HCEC 1CT (cell line): ENCODE results near the gene ST3GAL2.
"Not testable (repeated sequence)": the region's sequence is repeated elsewhere in the genome, so short reads cannot be mapped to it uniquely, and the experiment has no call there.

Experiments used
- DNase-seq: peaks from one replicate; pipeline ENCODE4 v3.0.0-alpha.2; 2017

The ST3GAL2 gene

DNA sequence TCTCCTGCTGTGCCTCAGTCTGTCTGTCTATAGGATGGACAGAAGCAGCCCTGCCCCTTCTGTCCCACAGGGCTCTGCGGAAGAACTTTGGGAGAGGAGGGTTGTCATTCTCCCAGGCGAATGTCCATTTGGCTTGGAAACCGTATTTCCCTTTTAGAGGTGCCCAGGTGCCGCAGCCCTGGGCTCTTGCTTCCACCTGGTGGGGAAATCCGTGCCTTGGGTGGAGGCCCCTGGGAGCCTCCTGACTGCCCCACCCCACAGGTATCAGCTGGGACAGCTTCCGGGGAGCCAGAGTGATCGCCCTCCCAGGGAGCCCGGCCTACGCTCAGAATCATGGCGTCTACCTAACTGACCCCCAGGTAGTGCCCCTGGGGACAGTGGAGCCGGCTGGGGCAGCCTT lies 28.2 kb upstream of the ST3GAL2 start:
- DNase-seq, result no peak

DNA sequence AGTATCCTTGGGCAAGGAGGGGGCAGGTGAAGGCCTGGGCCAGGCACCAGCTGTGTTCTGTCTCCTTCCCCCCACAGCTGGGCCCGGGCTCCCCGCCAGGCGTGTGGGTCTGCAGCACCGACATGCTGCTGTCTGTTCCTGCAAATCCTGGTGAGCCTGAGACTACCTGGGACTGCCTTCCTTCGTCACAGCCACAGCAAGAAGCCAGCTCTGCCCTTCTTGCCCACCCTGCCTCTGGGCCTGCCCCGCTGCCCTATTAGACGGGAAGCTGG lies 27.8 kb upstream of the ST3GAL2 start:
- DNase-seq, result no peak

DNA sequence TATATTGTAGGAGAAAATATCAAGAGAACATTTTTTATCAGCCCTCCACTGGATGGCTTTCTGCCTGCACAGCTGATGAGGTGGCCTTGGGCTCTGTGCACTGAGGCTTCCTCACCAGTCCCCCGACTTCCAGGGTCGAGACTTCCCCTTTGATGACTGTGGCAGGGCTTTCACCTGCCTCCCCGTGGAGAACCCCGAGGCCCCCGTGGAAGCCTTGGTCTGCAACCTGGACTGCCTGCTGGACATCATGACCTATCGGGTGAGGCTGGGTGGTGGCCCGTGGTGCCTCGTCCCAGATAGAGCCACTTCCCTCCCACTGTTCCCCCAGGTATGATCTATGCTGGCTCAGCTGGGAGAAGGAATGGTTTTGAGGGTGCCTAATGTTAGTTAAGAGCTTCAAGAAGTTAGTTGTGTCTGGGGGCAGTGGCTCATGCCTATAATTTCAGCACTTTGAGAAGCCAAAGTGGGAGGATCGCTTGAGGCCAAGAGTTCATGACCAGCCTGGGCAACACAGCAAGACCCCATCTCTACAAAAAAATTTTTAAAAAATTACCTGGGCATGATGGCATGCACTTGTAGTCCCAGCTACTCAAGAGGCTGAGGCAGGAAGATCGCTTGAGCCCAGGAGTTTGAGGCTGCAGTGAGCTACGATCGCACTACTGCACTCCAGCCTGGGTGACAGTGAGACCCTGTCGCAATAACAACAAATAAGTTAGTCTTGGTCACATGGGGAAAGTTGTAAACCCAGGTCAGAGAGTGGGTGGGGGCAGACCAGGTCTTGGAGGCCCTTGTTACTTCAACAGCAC lies 27.3 kb upstream of the ST3GAL2 start:
- DNase-seq, result no peak

DNA sequence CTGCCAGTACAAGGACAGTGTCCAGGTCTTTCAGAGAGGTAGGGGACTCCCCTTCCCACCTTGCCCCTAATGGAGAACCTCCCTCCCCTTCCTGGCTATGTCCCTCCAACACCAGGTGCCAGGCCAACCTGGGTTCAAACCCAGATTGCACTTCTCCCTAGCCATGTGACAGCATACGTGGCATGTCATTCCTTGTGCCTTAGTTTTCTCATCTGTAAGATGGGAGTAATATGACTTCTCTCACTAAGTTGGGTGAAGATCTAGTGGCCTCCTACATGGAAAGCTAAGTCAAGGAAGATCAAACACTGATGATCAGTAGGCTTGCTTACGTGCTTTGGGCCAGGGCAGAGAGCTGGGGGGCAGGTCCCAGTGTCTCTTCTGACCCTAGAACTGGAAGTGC lies 24.3 kb upstream of the ST3GAL2 start:
- DNase-seq, result no peak

DNA sequence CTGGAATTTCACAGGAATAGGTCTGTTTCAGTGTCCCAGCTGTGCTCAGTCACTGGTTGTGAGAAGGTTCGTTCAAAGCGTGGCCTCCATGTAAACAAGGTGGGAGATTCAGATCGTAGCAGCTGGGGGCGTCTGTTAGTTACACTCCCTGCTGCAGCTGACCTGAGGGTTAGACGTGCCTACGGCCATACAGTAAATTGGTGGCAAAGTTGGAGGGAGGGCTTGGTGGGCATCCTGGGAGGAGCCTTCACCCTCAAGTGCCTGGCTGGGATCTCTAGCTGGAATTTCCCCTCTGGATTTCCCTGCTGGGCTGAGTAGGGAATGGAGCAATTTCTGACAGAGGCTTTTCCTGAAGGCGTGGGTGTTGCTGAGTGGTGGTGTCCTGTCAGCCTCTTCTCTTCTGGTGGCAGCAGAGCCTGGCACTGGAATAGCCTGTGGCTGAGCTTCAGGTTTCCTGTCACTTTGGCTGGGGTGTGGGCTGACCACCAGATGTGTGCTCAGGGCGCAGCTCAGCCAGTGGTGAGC lies 21.9 kb upstream of the ST3GAL2 start:
- no peak for DNase-seq

DNA sequence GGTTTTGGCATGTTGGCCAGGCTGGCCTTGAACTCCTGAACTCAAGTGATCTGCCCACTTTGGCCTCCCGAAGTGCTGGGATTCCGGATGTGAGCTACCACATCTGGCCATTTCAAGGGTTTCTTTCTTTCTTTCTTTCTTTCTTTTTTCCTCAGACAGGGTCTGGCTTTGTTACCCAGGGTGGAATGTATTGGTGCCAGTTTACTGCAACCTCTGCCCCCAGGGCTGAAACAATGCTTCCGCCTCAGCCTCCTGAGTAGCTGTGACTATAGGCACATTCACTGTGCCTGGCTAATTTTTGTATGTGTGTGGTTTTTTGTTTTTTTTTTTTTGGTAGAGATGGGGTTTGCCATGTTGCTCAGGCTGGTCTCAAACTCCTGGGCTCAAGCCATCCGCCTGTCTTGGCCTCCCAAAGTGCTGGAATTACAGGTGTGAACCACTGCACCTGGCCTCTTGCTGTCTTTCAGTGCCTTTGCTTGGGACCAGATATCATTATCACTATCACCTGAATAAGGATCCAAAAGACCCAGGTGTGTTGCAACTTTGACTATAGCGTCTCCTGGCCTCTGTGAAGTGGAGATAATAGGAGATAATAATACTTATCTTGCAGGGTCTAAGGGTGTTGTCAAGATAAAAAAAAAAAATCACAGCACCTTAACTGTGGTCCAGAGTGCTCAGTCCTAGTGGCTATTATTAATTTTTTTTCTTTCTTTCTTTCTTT lies 18.7 kb upstream of the ST3GAL2 start:
- DNase-seq, result no peak

DNA sequence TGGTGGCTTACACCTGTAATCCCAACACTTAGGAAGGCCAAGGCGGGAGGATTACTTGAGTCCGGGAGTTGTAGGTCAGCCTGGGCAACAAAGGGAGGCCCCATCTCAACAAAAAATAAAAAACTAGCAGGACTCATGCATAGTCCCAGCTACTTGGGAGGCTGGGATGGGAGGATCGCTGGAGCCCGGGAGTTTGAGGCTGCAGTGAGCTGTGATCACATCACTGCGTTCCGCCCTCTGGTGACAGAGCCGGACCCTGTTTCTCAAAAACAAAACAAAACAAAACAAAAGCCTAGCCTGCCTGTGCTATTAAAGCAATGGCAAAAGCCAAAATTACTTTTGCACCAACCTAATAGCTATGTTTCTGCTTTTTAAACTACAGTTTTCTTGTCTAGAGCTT lies 17.0 kb upstream of the ST3GAL2 start:
- no peak for DNase-seq

DNA sequence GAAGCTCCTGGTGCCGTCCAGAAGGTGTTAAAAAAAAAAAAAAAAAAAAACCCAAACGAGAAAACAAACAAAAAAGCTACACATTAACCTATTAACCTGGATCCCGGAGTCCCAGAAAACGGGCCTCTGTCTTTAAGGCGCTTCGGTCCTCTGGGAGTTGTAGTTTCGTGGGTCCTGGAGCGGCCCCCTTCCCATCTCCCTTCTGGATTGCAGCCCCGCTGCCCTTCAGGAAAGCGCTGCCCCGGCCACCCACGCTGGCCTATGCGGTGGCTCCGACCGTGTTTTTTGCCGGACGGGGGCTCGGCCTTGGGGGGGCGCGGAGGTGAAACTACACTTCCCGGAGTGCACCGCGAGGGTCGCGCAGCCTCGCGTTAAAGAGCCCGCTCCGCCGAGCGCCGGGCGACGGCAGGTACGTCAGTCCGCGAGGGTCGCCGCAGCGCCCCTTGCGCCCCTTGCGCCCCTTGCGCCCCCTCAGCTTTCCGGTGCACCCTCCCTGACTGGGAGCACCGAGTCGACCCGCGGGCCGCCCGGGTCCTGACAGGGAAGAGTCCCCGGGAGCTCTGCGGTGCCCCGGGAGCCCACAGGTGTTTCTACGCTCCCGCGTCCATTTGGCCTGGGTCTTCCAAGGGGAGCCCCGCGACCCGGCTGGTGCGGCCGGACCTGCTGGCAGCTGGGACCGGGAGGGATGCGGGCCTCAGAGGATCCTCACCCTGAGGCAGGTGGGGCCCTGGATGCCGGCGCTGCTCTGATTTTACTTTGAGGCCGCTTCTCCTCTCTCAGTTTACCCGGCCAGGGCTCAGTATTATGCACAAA lies 15.5 kb upstream of the ST3GAL2 start, which contains the start of gene FCSK:
FCSK (plus strand) TSS at position 374 of the 813 bp plus-strand sequence. CDS start 8,596 bp downstream, outside the sequence.
- DNase-seq, result peak; percentile 76

DNA sequence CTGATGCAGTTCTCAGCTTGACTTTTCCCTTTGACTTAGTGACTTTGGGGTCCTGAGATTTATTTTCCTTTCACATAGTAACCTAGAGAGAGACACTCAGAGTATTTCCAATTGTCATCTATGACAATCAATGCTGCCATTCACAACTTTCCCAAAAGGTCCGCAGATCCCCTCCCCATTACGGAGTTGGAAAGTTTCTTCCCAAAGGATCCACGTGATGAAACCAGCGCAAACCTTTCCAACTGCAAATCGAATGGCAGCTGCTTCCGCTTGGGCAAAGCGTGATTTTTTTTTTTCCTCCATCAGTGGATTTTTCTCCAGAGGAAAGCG lies 15.0 kb upstream of the ST3GAL2 start:
- DNase-seq, result peak; percentile 32

DNA sequence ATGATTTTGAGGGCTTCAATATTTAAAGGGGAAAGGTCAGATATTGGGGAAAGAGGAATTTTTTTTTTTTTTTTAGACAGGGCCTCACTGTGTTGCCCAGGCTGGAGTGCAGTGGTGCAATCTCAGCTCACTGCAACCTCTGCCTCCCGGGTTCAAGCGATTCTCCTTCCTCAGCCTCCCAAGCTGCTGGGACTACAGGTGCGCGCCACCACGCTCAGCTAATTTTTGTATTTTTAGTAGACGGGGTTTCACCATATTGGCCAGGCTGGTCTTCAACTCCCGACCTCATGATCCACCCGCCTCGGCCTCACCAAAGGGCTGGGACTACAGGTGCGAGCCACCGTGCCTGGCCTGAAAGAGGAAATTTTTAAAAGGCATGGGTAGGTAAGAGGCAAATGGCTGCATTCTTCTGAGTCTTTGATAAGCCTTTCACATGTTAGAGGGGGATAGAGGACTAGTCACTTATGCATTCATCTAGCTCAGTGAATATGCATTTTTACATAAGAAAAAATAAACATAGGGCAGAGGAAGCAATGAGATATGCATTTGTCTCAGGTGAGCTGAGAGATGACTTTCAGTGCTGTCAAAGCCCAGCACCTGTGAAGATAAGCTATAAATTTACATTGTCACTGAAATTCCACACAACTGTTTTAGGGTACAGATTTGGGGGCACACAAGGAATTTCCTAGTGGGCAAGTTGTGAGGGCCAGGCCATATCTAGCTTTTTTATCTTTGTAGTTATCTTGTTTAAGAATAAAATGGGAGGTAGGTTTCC lies 14.4 kb upstream of the ST3GAL2 start:
- DNase-seq, result no peak

DNA sequence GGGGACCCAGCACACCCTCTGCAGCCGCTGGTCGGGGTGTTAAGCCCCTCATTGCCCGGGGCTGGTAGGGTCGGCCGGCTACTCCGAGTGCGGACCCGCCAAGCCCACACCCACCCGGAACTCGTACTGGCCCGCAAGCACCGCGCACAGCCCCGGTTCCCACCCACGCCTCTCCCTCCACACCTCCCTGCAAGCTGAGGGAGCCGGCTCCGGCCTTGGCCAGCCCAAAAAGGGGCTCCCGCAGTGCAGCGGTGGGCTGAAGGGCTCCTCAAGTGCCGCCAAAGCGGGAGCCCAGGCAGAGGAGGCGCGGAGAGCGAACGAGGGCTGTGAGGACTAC lies 12.1 kb upstream of the ST3GAL2 start:
- not testable (repeated sequence) for DNase-seq

DNA sequence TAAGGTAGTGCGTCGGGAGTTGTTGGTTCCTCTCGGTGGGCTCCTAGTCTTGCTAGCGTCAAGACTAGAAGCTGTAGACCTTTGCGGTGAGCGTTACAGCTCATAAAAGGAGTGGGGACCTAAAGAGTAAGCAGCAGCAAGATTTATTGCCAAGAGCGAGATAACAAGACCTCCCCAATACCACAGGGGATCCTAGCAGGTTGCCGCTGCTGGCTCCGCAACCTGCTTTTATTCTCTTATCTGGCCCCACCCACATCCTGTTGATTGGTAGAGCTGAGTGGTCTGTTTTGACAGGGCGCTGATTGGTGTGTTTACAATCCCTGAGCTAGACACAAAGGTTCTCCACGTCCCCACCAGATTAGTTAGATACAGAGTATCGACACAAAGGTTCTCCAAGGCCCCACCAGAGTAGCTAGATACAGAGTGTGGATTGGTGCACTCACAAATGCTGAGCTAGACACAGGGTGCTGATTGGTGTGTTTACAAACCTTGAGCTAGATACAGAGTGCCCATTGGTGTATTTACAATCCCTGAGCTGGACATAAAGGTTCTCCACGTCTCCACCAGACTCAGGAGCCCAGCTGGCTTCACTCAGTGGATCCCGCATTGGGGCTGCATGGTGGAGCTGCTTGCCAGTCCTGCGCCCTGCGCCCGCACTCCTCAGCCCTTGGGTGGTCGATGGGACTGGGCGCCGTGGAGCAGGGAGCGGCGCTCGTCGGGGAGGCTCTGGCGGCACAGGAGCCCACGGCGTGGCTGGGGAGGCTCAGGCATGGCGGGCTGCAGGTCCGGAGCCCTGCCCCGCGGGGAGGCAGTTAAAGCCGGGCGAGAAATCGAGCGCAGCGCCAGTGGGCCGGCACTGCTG lies 11.5 kb upstream of the ST3GAL2 start:
- DNase-seq, result not testable (repeated sequence)

DNA sequence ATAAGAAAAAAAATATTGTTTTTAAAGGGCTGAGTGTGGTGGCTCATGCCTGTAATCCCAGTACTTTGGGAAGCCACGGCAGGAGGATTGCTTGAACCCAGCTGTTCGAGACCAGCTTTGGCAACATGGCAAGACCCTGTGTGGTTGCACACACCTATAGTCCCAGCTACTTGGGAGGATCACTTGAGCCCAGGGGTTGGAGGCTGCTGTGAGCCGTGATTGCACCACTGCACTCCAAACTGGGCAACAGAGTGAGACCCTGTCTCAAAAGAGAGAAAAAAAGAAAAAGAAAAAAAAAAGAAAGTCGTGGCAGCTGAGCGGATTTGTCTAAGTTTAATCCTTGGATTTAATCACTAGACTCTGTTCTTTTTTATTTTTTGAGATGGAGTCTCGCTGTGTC lies 9.2 kb upstream of the ST3GAL2 start:
- no peak for DNase-seq

DNA sequence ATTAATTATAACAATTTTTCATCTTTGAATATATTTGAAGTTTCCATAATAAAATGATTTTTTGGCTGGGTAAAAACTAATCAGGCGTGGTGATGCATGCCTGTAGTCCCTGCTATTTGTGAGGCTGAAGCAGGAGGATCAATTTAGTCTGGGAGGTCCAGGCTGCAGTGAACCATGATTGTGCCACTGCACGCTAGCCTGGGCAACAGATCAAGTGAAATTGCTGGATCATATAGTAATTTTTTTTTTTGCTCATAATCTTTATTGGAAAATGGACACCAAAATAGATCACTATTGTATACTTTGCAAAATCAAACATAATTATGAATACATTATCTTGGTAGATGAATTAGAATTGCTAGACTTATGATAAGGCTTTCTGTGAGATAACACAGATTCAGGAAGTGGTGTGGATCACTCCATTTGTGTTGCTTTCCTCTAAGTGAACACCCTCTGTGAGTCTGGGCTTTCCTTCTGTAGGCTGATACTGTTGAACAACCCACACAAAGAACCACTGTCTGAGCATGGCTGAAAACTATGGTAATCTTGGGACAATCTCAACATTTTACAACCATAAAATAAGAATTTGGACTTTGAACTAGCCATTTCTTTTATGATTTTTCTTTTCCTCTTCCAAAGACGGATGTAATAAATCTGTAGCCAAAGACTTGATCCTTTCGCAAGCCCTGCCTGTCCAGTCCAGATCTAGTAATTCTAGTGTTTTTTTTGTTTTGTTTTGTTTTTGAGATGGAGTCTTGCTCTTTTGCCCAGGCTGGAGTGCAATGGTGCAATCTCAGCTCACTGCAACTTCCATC lies 5.6 kb upstream of the ST3GAL2 start:
- DNase-seq, result no peak

DNA sequence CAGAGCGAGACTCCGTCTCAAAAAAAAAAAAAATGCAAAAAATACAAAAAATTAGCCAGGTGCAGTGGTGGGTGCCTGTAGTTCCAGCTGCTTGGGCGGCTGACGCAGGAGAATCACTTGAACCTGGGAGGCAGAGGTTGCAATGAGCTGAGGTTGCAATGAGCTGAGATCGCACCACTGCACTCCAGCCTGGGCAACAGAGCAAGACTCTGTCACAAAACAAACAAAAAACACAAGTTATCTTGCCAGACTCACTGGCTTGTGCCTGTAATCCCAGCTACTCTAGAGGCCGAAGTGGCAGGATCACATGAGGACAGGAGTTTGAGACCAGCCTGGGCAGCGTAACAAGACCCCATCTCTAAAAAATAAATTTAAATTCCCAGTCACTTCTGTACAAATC lies 3.4 kb upstream of the ST3GAL2 start:
- no peak for DNase-seq

DNA sequence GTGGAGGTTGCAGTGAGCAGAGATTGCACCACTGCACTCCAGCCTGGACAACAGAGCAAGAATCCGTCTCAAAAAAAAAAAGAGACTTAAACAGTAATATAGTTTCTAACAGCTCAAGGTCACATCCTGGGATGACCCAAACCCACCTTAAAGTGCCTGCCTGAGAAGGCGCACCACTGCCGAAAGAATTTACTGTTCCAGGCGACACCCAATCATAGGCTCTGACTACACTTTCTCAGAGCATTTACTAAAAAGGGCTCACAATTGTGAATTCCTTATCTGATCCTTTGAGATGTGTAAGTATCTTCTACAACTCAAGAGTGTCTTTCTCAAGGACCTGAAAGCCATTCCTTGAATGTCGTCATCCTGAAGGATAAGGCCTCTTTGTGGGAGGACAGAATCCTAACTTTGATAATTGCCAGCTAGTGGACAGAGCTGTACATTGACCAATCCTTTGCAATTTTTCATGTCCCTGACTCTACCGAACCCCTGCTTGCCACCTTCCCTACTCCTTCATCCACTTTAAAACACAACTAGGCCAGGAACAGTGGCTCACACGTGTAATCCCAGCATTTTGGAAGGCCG lies 2.6 kb upstream of the ST3GAL2 start:
- no peak for DNase-seq

DNA sequence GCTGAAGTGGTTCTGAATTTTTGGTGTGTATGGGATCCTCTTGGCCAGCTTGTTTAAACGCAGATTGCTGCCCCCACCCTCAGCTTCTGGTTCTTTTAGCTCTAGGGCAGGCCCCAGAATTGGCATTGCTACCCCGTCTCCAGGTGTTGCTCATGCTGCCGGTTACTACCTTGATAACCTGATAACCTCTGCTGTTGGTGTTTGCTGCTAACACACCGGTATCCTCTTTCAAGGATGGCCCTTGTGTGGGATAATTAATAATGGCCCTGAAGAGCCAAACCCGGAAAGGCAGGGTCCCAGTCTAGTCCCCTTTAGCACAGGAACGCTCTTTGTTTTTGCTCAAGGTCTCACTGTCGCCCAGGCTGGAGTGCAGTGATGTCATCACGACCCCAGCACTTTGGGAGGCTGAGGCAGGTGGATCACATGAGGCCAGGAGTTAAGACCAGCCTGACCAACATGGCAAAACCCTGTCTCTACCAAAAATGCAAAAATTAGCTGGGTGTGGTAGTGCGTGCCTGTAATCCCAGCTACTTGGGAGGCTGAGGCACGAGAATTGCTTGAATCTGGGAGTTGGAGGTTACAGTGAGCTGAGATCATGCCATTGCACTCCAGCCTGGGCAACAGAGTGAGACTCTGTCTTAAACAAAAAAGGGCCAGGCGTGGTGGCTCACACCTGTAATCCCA lies 1.3 kb upstream of the ST3GAL2 start:
- DNase-seq, result no peak

DNA sequence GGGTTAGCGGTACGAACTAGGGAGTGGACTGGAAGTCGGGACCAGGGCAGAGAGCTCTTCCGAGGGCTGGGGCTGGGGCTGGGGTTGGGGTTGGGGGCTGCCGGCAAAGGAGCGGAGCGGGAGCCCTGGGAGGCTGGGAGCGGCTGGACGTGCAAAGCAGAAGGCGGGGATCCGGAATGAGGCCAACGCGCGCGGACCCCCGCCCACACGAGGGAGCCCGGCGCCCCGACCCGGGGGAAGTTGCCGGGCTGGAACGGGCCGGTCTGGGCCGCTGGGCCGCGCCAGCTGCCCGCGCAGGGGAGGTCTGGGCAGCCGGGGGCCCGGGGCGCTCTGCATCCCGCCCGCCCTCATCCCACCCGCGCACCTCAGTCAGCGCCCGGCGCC lies 323 bp downstream of the ST3GAL2 start:
- no peak for DNase-seq

DNA sequence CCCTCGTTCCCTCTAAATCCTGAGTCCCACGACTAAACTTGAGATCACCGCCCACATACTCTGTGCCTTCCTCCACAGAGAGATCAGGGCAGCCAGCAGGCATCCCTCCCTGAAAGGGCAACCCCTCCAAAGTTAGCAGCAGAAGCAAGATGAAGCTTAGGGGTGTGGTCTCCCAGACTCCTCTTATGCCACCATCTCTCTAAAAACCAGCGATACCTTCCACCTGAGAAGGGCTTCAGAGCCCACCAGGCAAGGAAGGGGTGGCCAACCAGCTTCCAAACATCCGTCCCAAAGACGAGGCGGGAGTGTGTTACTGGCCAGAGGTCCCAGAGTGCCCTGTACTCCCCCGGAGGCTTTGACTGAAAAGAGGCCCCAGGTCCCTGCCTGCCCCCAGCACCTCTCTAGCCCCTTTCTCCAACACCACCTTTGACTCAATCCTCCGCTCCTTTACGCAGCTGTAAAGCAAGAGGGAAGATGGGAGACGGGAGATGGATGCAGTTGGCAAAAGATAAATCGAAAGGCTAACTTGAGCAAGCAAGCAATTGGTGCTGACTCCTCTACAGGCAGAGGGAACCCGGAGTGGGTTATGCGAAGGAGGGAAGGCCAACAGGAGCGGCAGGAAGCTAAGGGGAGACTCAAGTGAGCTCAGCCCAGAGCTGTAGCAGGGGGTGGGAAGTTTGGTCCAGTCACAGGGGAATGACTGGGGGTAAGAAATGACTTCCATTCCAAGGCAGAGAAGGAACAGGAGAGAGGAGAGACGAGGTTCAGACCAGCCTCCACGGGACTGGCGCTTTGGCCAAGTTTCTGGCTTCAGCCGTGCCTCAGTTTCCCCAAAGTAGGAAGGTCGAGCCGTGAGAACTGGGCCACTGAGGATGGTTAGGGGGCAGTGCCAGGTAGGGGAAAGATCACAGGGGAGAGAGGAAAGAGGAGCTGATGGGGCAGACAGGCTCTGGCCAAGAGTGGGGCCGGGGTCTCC lies 1.0 kb downstream of the ST3GAL2 start:
- DNase-seq, result peak; percentile 25
